Hepatocyte (in vitro differentiated cells): ENCODE results near the gene EVI5L. TPM values are rescaled to one million over a fixed set of nuclear protein-coding genes. Genes with fewer than 3 reads are reported as not detected.

Experiments
- DNase-seq: peaks from one replicate; pipeline ENCODE4 v3.0.0-alpha.2; 2016; ENCODE audit warnings: low spot score
- H2AFZ ChIP-seq: fragments of 200-600 bp; sonication (generic); 2 replicates; pipeline ENCODE4 v1.6.0; 2016; ENCODE audit warnings: antibody characterized with exemption, mild to moderate bottlenecking
- H3K27ac ChIP-seq: fragments of 200-600 bp; sonication (generic); 2 replicates; pipeline ENCODE4 v1.5.1; 2016; ENCODE audit warnings: mild to moderate bottlenecking
- H3K27me3 ChIP-seq: fragments of 200-600 bp; sonication (generic); 2 replicates; pipeline ENCODE4 v1.6.1; 2016
- H3K36me3 ChIP-seq: fragments of 200-600 bp; sonication (generic); replicated peaks from 2 replicates; pipeline ENCODE4 v1.5.1; 2016; ENCODE audit warnings: low read depth; ENCODE audit not compliant: insufficient read depth
- H3K4me1 ChIP-seq: fragments of 200-600 bp; sonication (generic); 2 replicates; pipeline ENCODE4 v1.5.1; 2016; ENCODE audit warnings: mild to moderate bottlenecking, moderate library complexity; ENCODE audit not compliant: insufficient read depth
- H3K4me2 ChIP-seq: fragments of 200-600 bp; sonication (generic); 2 replicates; pipeline ENCODE4 v1.6.0; 2016
- H3K4me3 ChIP-seq: fragments of 200-600 bp; sonication (generic); 2 replicates; pipeline ENCODE4 v1.5.1; 2016; ENCODE audit warnings: mild to moderate bottlenecking
- H3K79me2 ChIP-seq: fragments of 200-600 bp; sonication (generic); 2 replicates; pipeline ENCODE4 v1.6.0; 2017; ENCODE audit warnings: mild to moderate bottlenecking
- H3K9me2 ChIP-seq: fragments of 200-600 bp; sonication (generic); replicated peaks from 2 replicates; pipeline ENCODE4 v1.6.0; 2017; ENCODE audit warnings: mild to moderate bottlenecking; ENCODE audit not compliant: insufficient read depth
- H3K9me3 ChIP-seq: fragments of 200-600 bp; sonication (generic); 2 replicates; pipeline ENCODE4 v1.5.1; 2016; ENCODE audit warnings: low read depth, mild to moderate bottlenecking
- H4K20me1 ChIP-seq: fragments of 200-600 bp; sonication (generic); 2 replicates; pipeline ENCODE4 v1.6.0; 2016; ENCODE audit warnings: mild to moderate bottlenecking; ENCODE audit not compliant: insufficient read depth, poor library complexity, severe bottlenecking
- EZH2 ChIP-seq: fragments of 200-600 bp; sonication (generic); IDR thresholded peaks from 2 replicates; pipeline ENCODE4 v1.6.1; 2016; ENCODE audit warnings: antibody characterized with exemption, mild to moderate bottlenecking, borderline replicate concordance
- EZH2phosphoT487 ChIP-seq: fragments of 200-600 bp; sonication (generic); IDR thresholded peaks from one replicate; pipeline ENCODE4 v1.6.1; 2018; ENCODE audit warnings: antibody characterized with exemption, mild to moderate bottlenecking, low read depth, moderate library complexity; ENCODE audit not compliant: unreplicated experiment, severe bottlenecking
- WGBS: methylation state at CpG from one replicate; pipeline ENCODE4 v1.1.6; 2016; ENCODE audit warnings: low lambda C conversion rate; ENCODE audit errors: missing lambda C conversion rate; 5-methylcytosine and 5-hydroxymethylcytosine counted together
- polyA plus RNA-seq: library from polyadenylated mRNA; unstranded; fragments of >200 nt; fragmentation: Nextera tagmentation; extraction: Ambion mirVana; gene quantifications from 2 replicates; pipeline ENCODE4 v1.2.1, GENCODE V29; 2016
- total RNA-seq: library from RNA; depleted of rRNA; stranded (reverse); fragments of >200 nt; gene quantifications from 2 replicates; pipeline ENCODE4 v1.2.3, GENCODE V29; 2014
- TF ChIP-seq, protein P1 (sequence below): fragments of 200-600 bp; sonication (generic); IDR thresholded peaks from 2 replicates; pipeline ENCODE4 v1.5.1; 2016; ENCODE audit warnings: antibody characterized with exemption, mild to moderate bottlenecking; ENCODE audit not compliant: poor library complexity

EVI5L gene
- total and polyA plus RNA-seq, 2 experiments from 2014 or later, result 10.7 to 11.5 TPM

DNA sequence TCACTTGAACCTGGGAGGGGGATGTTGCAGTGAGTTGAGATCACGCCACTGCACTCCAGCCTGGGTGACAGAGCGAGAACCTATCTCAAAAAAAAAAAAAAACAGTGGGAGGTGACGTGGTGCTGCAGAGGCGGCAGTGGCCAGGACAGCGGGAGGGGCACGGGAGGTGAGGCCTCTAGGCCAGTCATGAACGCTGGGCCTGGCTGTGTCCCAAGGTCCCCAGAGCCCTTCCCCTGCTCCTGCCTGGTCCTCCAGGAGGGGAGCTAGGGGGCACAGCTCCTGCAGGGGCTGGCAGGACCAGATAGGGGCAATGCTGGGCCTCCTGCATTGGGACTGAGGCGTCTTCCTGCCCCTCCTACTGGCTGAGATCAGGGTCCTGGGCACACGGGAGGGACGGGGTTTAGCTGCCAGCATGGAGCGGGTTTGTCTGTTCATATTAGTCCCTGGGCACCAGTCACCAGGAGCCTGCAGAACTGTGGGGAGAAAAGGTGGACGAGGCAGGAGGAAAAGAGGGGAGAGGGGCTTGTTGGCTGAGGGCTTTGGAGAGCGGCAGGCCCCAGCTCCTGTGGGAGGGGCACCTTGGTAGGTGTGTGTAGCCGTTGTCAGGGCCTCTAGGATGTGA, 78.2 kb downstream of the EVI5L start:
- H4K20me1 ChIP-seq, result peaks cover 51% of the 10 kb centered on the region
- H3K4me1 ChIP-seq, result peaks cover 12% of the 10 kb centered on the region
- no peak overlapping the region for H3K4me2 ChIP-seq
- no peaks in the 10 kb centered on the region for H3K9me3 ChIP-seq
- no peak overlapping the region for H3K27ac ChIP-seq
- no peak for DNase-seq
- H3K4me3 ChIP-seq, result no peak overlapping the region
- no peak overlapping the region for H2AFZ ChIP-seq
- no peaks in the 10 kb centered on the region for H3K36me3 ChIP-seq
- no peaks in the 10 kb centered on the region for H3K9me2 ChIP-seq
- peaks cover 43% of the 10 kb centered on the region for H3K79me2 ChIP-seq
- no peak for TF ChIP-seq EZH2
- TF ChIP-seq EZH2phosphoT487, result no peak
- TF ChIP-seq, protein P1, sequence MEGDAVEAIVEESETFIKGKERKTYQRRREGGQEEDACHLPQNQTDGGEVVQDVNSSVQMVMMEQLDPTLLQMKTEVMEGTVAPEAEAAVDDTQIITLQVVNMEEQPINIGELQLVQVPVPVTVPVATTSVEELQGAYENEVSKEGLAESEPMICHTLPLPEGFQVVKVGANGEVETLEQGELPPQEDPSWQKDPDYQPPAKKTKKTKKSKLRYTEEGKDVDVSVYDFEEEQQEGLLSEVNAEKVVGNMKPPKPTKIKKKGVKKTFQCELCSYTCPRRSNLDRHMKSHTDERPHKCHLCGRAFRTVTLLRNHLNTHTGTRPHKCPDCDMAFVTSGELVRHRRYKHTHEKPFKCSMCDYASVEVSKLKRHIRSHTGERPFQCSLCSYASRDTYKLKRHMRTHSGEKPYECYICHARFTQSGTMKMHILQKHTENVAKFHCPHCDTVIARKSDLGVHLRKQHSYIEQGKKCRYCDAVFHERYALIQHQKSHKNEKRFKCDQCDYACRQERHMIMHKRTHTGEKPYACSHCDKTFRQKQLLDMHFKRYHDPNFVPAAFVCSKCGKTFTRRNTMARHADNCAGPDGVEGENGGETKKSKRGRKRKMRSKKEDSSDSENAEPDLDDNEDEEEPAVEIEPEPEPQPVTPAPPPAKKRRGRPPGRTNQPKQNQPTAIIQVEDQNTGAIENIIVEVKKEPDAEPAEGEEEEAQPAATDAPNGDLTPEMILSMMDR, result no peak
- H3K27me3 ChIP-seq, result no peaks in the 10 kb centered on the region
- WGBS, result 86% methylated on average over 14 of the region's 14 CpGs

DNA sequence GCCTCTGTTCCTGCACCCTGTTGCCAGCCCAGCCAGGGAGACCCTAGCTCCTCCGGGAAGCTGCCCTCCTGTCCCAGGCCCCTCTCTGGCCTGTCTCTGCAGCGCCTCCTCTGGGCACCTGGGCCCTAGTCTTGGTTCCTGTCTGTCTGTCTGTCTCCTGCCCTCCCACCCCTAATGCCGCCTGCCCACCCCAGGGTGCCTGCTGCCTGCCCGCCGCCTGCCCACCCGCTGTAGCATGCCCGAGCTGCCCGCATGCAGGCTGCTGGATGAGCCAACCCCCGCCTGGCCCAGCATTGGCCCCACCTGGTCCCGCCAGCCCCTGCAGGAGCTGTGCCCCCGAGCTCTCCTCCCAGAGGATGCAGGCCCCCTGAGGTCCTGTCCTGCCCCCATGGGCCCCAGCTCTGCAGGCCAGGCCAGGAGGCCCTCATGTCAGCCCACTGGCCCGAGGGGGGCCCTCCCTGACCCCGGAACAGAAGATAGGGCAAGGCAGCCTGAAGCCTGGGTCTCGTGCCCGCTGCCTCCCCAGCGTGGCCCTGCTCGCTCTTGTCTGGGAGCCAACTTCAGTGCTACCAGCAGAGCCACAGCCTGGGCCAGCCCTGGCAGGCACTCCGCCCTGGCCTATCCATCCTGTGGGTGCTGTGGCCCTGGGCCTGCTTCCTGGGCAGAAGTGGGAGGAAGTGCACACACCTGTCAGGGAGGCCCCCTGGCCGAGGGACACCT, 78.9 kb downstream of the EVI5L start:
- H3K9me2 ChIP-seq, result no peaks in the 10 kb centered on the region
- 89% methylated on average over 9 of the region's 19 CpGs for WGBS
- H3K4me1 ChIP-seq, result peaks cover 12% of the 10 kb centered on the region
- H3K9me3 ChIP-seq, result no peaks in the 10 kb centered on the region
- no peak overlapping the region for H3K27ac ChIP-seq
- no peaks in the 10 kb centered on the region for H3K36me3 ChIP-seq
- no peak overlapping the region for H3K4me2 ChIP-seq
- no peak overlapping the region for H3K4me3 ChIP-seq
- TF ChIP-seq EZH2phosphoT487, result no peak
- TF ChIP-seq, protein P1, result no peak
- no peak for TF ChIP-seq EZH2
- no peaks in the 10 kb centered on the region for H3K27me3 ChIP-seq
- H3K79me2 ChIP-seq, result peaks cover 43% of the 10 kb centered on the region
- no peak overlapping the region for H2AFZ ChIP-seq
- H4K20me1 ChIP-seq, result peaks cover 51% of the 10 kb centered on the region
- no peak for DNase-seq

DNA sequence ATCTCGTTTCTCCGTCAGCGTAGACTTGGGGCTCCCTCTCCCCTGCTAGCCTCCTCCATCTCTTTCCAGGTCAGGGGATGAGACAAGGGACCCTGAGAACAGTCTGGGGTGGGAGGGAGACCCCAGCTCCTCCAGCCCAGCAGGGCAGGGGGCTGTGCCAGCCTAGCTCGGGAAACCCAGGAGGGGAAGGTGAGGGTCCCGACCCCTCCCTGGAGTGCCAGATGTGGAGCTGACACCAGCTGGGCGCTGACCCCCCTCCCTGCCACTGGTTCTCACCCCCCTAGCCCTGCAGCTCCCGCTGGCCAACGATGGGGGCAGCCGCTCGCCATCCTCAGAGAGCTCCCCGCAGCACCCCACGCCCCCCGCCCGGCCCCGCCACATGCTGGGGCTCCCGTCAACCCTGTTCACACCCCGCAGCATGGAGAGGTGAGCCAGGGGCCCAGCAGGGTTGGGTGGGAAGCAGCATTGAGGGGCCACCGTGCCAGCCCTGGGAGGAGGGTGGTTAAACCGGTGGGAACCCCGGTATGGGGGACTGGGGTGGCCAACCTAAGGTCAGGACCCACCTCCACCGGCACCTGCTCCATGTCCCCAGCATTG, 79.6 kb downstream of the EVI5L start:
- Histone ChIP-seq H2AFZ (no peak overlapping the region), H3K4me2 (no peak overlapping the region), H3K4me3 (no peak overlapping the region), H3K79me2 (peaks cover 37% of the 10 kb centered on the region), H3K9me3 (no peaks in the 10 kb centered on the region), H3K36me3 (no peaks in the 10 kb centered on the region), H3K9me2 (no peaks in the 10 kb centered on the region), H3K27me3 (peaks cover 3% of the 10 kb centered on the region), H3K4me1 (peaks cover 10% of the 10 kb centered on the region), H4K20me1 (peaks cover 46% of the 10 kb centered on the region), H3K27ac (no peak overlapping the region)
- no peak for DNase-seq
- WGBS, result over 99% methylated on average over 10 of the region's 21 CpGs
- TF ChIP-seq, protein P1, result no peak
- no peak for TF ChIP-seq EZH2phosphoT487
- no peak for TF ChIP-seq EZH2
